GM21447 (cell line): ENCODE measurements around the gene KIF26A.

Experiments
- ATAC-seq: cut with Tn5 transposase; IDR thresholded peaks from one replicate; pipeline ENCODE4 v1.9.1; 2021; ENCODE audit not compliant: unreplicated experiment

Gene KIF26A

GRCh38 chr14:104112113-104112505 is 26.3 kb upstream of the KIF26A start:
- ATAC-seq, result no peak

- ATAC-seq, result no peak
These were observed 25.5 kb upstream of the KIF26A start for GRCh38 chr14:104112609-104113571.

- no peak for ATAC-seq
These were observed 24.6 kb upstream of the KIF26A start for GRCh38 chr14:104113631-104114420.

GRCh38 chr14:104114421-104115130 is 23.8 kb upstream of the KIF26A start:
- no peak for ATAC-seq

GRCh38 chr14:104115131-104115600 is 23.2 kb upstream of the KIF26A start:
- ATAC-seq, result no peak

- no peak for ATAC-seq
These were observed 22.6 kb upstream of the KIF26A start for GRCh38 chr14:104115691-104116287.

- ATAC-seq, result no peak
These were observed 22.1 kb upstream of the KIF26A start for GRCh38 chr14:104116288-104116755.

GRCh38 chr14:104116756-104117340 is 21.5 kb upstream of the KIF26A start:
- no peak for ATAC-seq

GRCh38 chr14:104117341-104118005 is 20.9 kb upstream of the KIF26A start:
- ATAC-seq, result no peak

- no peak for ATAC-seq
These were observed 20.2 kb upstream of the KIF26A start for GRCh38 chr14:104118006-104118844.

- ATAC-seq, result no peak
These were observed 19.3 kb upstream of the KIF26A start for GRCh38 chr14:104119119-104119487.

GRCh38 chr14:104119488-104120251 is 18.7 kb upstream of the KIF26A start:
- no peak for ATAC-seq

GRCh38 chr14:104120281-104120741 is 18.1 kb upstream of the KIF26A start:
- ATAC-seq, result no peak

GRCh38 chr14:104121142-104121541 is 17.2 kb upstream of the KIF26A start:
- ATAC-seq, result no peak

- ATAC-seq, result no peak
These were observed 14.5 kb upstream of the KIF26A start for GRCh38 chr14:104123879-104124278.

GRCh38 chr14:104125011-104125410 is 13.4 kb upstream of the KIF26A start:
- no peak for ATAC-seq

- ATAC-seq, result no peak
These were observed 11.6 kb upstream of the KIF26A start for GRCh38 chr14:104126753-104127152.

- ATAC-seq, result no peak
These were observed 9.4 kb upstream of the KIF26A start for GRCh38 chr14:104128981-104129380.
